ENCODE results near the gene TAF3.
A peak's percentile ranks its signal among the peaks of the same experiment; 100 is the strongest.

TAF3 gene

GRCh38 chr10:8036506-8037198 lies 218.3 kb downstream of the TAF3 start:
- Histone ChIP-seq H3K9ac (ENCODE audit: low read length) (no peak overlapping the region), H3K23ac (ENCODE audit: low read length) (no peak overlapping the region), H4K5ac (ENCODE audit: low read length) (no peak overlapping the region), H3K56ac (ENCODE audit: low read length) (no peak overlapping the region), H3K27ac (ENCODE audit: low read depth, low read length) (no peak overlapping the region), H3K18ac (ENCODE audit: low read length) (peak overlapping the region; percentile 52), H2AK5ac (ENCODE audit: low read length) (no peak overlapping the region), H3K4me1 (ENCODE audit: control insufficient read depth, low read depth, low read length) (peaks cover 12% of the 10 kb centered on the region), H3K4ac (ENCODE audit: low read depth, low read length) (no peak overlapping the region), H3K79me1 (ENCODE audit: low read length) (no peaks in the 10 kb centered on the region), H2BK5ac (ENCODE audit: low read length) (no peak overlapping the region), H3K27me3 (ENCODE audit: insufficient read depth, low read length, poor library complexity) (peaks cover 52% of the 10 kb centered on the region), H2BK15ac (replicated peaks; ENCODE audit: low read depth) (peak overlapping the region; percentile 28), H3K4me2 (ENCODE audit: low read length) (no peak overlapping the region), H2BK120ac (ENCODE audit: low read depth, low read length) (no peak overlapping the region), H3K36me3 (ENCODE audit: control insufficient read depth, insufficient read depth, low read length) (no peaks in the 10 kb centered on the region), H4K8ac (ENCODE audit: low read depth, low read length) (no peak overlapping the region), H3K4me3 (ENCODE audit: low read length) (no peak overlapping the region), H3K79me2 (ENCODE audit: control insufficient read depth, insufficient read depth, low read length) (no peaks in the 10 kb centered on the region)
- WGBS (ENCODE audit: extremely low coverage, insufficient coverage, low lambda C conversion rate) = no CpG with 5 or more reads among the region's 18 CpGs
- DNase-seq = peak; percentile 7

GRCh38 chr10:8037199-8037801 lies 219.0 kb downstream of the TAF3 start:
- Histone ChIP-seq H3K27ac (ENCODE audit: low read depth, low read length) (no peak overlapping the region), H3K4me2 (ENCODE audit: low read length) (no peak overlapping the region), H2BK15ac (replicated peaks; ENCODE audit: low read depth) (peak overlapping the region; percentile 28), H3K4me3 (ENCODE audit: low read length) (no peak overlapping the region), H2BK120ac (ENCODE audit: low read depth, low read length) (no peak overlapping the region), H3K79me2 (ENCODE audit: control insufficient read depth, insufficient read depth, low read length) (no peaks in the 10 kb centered on the region), H4K5ac (ENCODE audit: low read length) (no peak overlapping the region), H3K4me1 (ENCODE audit: control insufficient read depth, low read depth, low read length) (peaks cover 14% of the 10 kb centered on the region), H3K23ac (ENCODE audit: low read length) (no peak overlapping the region), H3K79me1 (ENCODE audit: low read length) (no peaks in the 10 kb centered on the region), H4K8ac (ENCODE audit: low read depth, low read length) (no peak overlapping the region), H3K4ac (ENCODE audit: low read depth, low read length) (no peak overlapping the region), H3K27me3 (ENCODE audit: insufficient read depth, low read length, poor library complexity) (peaks cover 59% of the 10 kb centered on the region), H3K36me3 (ENCODE audit: control insufficient read depth, insufficient read depth, low read length) (no peaks in the 10 kb centered on the region), H3K56ac (ENCODE audit: low read length) (peak overlapping the region; percentile 15), H3K9ac (ENCODE audit: low read length) (no peak overlapping the region), H2AK5ac (ENCODE audit: low read length) (no peak overlapping the region), H2BK5ac (ENCODE audit: low read length) (no peak overlapping the region), H3K18ac (ENCODE audit: low read length) (peak overlapping the region; percentile 52)
- DNase-seq = peak; percentile 21
- no CpG with 5 or more reads among the region's 32 CpGs for WGBS (ENCODE audit: extremely low coverage, insufficient coverage, low lambda C conversion rate)

DNA sequence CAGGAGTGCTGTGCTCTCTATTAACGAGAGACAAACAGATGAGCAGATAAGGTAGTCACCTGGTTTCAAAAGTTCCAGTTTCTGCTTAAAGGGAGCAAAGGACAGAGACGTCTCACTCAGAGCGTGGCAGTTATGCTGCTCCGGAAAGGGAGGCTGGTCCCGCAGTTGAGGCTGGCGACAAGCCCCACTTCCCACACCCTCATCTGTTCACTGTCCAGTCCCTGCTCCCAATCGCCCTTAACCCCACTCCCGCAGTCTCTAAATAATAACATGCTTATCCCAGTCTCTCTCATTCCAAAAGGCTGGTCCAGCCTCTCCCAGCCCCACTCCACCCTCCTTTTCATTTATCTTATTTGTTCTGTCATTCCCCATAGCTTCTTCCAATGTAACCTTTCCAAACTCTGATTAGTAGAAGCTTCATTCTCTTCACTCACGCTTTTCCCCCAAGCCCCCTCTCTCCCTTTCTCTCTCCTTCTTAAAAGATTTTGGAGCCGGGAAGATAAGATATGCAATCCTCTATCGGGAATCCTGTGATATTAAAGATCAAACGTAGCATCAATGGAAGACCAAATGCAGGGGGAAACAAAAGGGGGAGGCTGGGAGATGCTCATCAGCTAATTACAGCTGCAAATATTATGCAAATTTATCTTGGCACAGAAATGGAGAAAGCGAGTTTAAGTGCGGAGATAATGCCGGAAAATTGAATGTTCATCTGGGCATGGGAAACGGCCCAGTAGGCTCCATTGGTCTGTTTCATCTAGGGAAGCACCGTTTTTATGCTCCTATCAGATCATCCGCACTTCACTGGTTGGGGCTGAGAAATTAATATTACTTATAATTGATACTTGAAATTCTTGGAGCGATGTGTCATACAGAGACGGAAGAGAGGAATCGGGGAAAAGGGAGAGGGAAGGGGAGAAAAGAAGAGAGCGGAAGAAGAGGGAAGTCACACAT lies 219.9 kb downstream of the TAF3 start:
- Histone ChIP-seq H3K4me3 (ENCODE audit: low read length) (no peak overlapping the region), H3K79me2 (ENCODE audit: control insufficient read depth, insufficient read depth, low read length) (no peaks in the 10 kb centered on the region), H4K8ac (ENCODE audit: low read depth, low read length) (no peak overlapping the region), H2BK15ac (replicated peaks; ENCODE audit: low read depth) (no peak overlapping the region), H3K27ac (ENCODE audit: low read depth, low read length) (no peak overlapping the region), H3K9ac (ENCODE audit: low read length) (no peak overlapping the region), H3K18ac (ENCODE audit: low read length) (no peak overlapping the region), H3K36me3 (ENCODE audit: control insufficient read depth, insufficient read depth, low read length) (no peaks in the 10 kb centered on the region), H4K5ac (ENCODE audit: low read length) (no peak overlapping the region), H3K4me1 (ENCODE audit: control insufficient read depth, low read depth, low read length) (peaks cover 20% of the 10 kb centered on the region), H3K27me3 (ENCODE audit: insufficient read depth, low read length, poor library complexity) (peaks cover 67% of the 10 kb centered on the region), H3K56ac (ENCODE audit: low read length) (no peak overlapping the region), H2BK5ac (ENCODE audit: low read length) (no peak overlapping the region), H3K4ac (ENCODE audit: low read depth, low read length) (no peak overlapping the region), H3K4me2 (ENCODE audit: low read length) (peak overlapping the region; percentile 26), H2AK5ac (ENCODE audit: low read length) (peak overlapping the region; percentile 41), H2BK120ac (ENCODE audit: low read depth, low read length) (no peak overlapping the region), H3K23ac (ENCODE audit: low read length) (peak overlapping the region; percentile 69), H3K79me1 (ENCODE audit: low read length) (no peaks in the 10 kb centered on the region)
- DNase-seq = peak; percentile 47
- no CpG with 5 or more reads among the region's 22 CpGs for WGBS (ENCODE audit: extremely low coverage, insufficient coverage, low lambda C conversion rate)

- Histone ChIP-seq H4K8ac (ENCODE audit: low read depth, low read length) (no peak overlapping the region), H2BK15ac (replicated peaks; ENCODE audit: low read depth) (no peak overlapping the region), H3K79me1 (ENCODE audit: low read length) (no peaks in the 10 kb centered on the region), H3K56ac (ENCODE audit: low read length) (no peak overlapping the region), H3K4ac (ENCODE audit: low read depth, low read length) (no peak overlapping the region), H3K4me3 (ENCODE audit: low read length) (no peak overlapping the region), H3K4me1 (ENCODE audit: control insufficient read depth, low read depth, low read length) (peaks cover 25% of the 10 kb centered on the region), H3K36me3 (ENCODE audit: control insufficient read depth, insufficient read depth, low read length) (no peaks in the 10 kb centered on the region), H2BK5ac (ENCODE audit: low read length) (no peak overlapping the region), H3K27ac (ENCODE audit: low read depth, low read length) (no peak overlapping the region), H3K23ac (ENCODE audit: low read length) (no peak overlapping the region), H4K5ac (ENCODE audit: low read length) (no peak overlapping the region), H3K18ac (ENCODE audit: low read length) (no peak overlapping the region), H2AK5ac (ENCODE audit: low read length) (no peak overlapping the region), H3K4me2 (ENCODE audit: low read length) (no peak overlapping the region), H3K9ac (ENCODE audit: low read length) (no peak overlapping the region), H2BK120ac (ENCODE audit: low read depth, low read length) (no peak overlapping the region), H3K79me2 (ENCODE audit: control insufficient read depth, insufficient read depth, low read length) (no peaks in the 10 kb centered on the region), H3K27me3 (ENCODE audit: insufficient read depth, low read length, poor library complexity) (peaks cover 64% of the 10 kb centered on the region)
- WGBS (ENCODE audit: extremely low coverage, insufficient coverage, low lambda C conversion rate) = no CpG with 5 or more reads among the region's 10 CpGs
- peak; percentile 48 for DNase-seq
Observed at GRCh38 chr10:8039321-8039881, 221.1 kb downstream of the TAF3 start.

DNA sequence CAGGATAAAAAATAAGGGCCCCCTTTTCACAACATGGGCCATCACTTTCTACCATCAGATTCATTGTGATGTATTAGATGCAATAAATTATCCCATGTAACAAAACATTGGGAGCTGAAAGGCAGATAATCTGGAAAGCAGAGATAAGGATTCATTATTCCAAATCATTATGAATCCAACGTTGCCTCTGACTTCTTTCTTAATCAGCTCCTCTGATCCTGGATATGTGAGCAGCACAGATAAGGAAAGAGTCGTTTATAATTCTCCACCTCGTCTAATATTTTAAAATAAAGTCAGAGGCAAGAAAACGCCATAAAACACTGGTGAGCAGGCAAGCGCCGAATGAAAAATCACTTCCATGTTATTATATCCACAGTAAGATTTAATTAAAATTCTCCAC lies 222.3 kb downstream of the TAF3 start:
- H3K18ac ChIP-seq (ENCODE audit: low read length) = no peak overlapping the region
- no peak overlapping the region for H3K56ac ChIP-seq (ENCODE audit: low read length)
- no peak overlapping the region for H2BK15ac ChIP-seq (replicated peaks; ENCODE audit: low read depth)
- H4K8ac ChIP-seq (ENCODE audit: low read depth, low read length) = no peak overlapping the region
- H3K79me2 ChIP-seq (ENCODE audit: control insufficient read depth, insufficient read depth, low read length) = no peaks in the 10 kb centered on the region
- H3K27ac ChIP-seq (ENCODE audit: low read depth, low read length) = no peak overlapping the region
- H3K79me1 ChIP-seq (ENCODE audit: low read length) = no peaks in the 10 kb centered on the region
- no peak overlapping the region for H3K4me3 ChIP-seq (ENCODE audit: low read length)
- H3K36me3 ChIP-seq (ENCODE audit: control insufficient read depth, insufficient read depth, low read length) = no peaks in the 10 kb centered on the region
- no peak for DNase-seq
- no peak overlapping the region for H3K4me2 ChIP-seq (ENCODE audit: low read length)
- H3K4me1 ChIP-seq (ENCODE audit: control insufficient read depth, low read depth, low read length) = peaks cover 25% of the 10 kb centered on the region
- no peak overlapping the region for H3K23ac ChIP-seq (ENCODE audit: low read length)
- no peak overlapping the region for H3K9ac ChIP-seq (ENCODE audit: low read length)
- H3K27me3 ChIP-seq (ENCODE audit: insufficient read depth, low read length, poor library complexity) = peaks cover 56% of the 10 kb centered on the region
- no CpG with 5 or more reads among the region's 6 CpGs for WGBS (ENCODE audit: extremely low coverage, insufficient coverage, low lambda C conversion rate)
- no peak overlapping the region for H2BK120ac ChIP-seq (ENCODE audit: low read depth, low read length)
- no peak overlapping the region for H2AK5ac ChIP-seq (ENCODE audit: low read length)
- no peak overlapping the region for H4K5ac ChIP-seq (ENCODE audit: low read length)
- no peak overlapping the region for H2BK5ac ChIP-seq (ENCODE audit: low read length)
- H3K4ac ChIP-seq (ENCODE audit: low read depth, low read length) = no peak overlapping the region
